ENCODE measurements around the gene AHCYL2.

- TF ChIP-seq EP300 (conservative IDR thresholded peaks at IDR 0.05; ENCODE audit: poor library complexity, severe bottlenecking) = no peak
- no peak for TF ChIP-seq CTCF (IDR thresholded peaks at IDR 0.05; ENCODE audit: poor library complexity, severe bottlenecking)
- TF ChIP-seq EZH2 (IDR thresholded peaks at IDR 0.05; ENCODE audit: borderline replicate concordance, insufficient read depth, low read length, poor library complexity, severe bottlenecking) = no peak
- TF ChIP-seq POLR2AphosphoS5 (IDR thresholded peaks at IDR 0.05) = no peak
- TF ChIP-seq MXI1 (conservative IDR thresholded peaks at IDR 0.05; ENCODE audit: poor library complexity, severe bottlenecking) = no peak
- TF ChIP-seq SMC3 (conservative IDR thresholded peaks at IDR 0.05; ENCODE audit: poor library complexity) = no peak
- TF ChIP-seq TAF1 (IDR thresholded peaks at IDR 0.05; ENCODE audit: low read depth) = no peak
- TF ChIP-seq RAD21 (conservative IDR thresholded peaks at IDR 0.05) = no peak
- no peak for TF ChIP-seq REST (IDR thresholded peaks at IDR 0.05; ENCODE audit: borderline replicate concordance)
Measured at GRCh38 chr7:129426482-129426881, 201.7 kb downstream of the AHCYL2 start.

Data from neural cell (in vitro differentiated cells).